Activated naive CD4-positive, alpha-beta T cell treated with anti-CD3 and anti-CD28 coated beads, Interleukin-2, amount 10 ng/mL, durations not matched to agents 7 days and 5 days (primary cell): Measurements from ENCODE around the gene BICC1.

Experiments
- CTCF ChIA-PET: fragments of 350-600 bp; sonication (Branson Sonifier 250); formaldehyde crosslinking; loops from one replicate; lab custom pipeline; 2021; ENCODE audit warnings: antibody characterized with exemption; lab: Charles Lee
- DNase-seq: peaks from one replicate; pipeline ENCODE4 v3.0.0-alpha.2; 2020
- H3K27ac Mint-ChIP-seq: one replicate; pipeline ENCODE4 v1.8.0; 2021; ENCODE audit warnings: mild to moderate bottlenecking, moderate library complexity, mixed read lengths
- H3K27me3 Mint-ChIP-seq: one replicate; pipeline ENCODE4 v1.8.0; 2021; ENCODE audit warnings: mild to moderate bottlenecking, mixed read lengths
- H3K36me3 Mint-ChIP-seq: one replicate; pipeline ENCODE4 v1.8.0; 2021; ENCODE audit warnings: mixed read lengths
- H3K4me1 Mint-ChIP-seq: one replicate; pipeline ENCODE4 v1.8.0; 2021; ENCODE audit warnings: mixed read lengths
- H3K4me3 Mint-ChIP-seq: one replicate; pipeline ENCODE4 v1.8.0; 2021; ENCODE audit warnings: mild to moderate bottlenecking, moderate library complexity, mixed read lengths
- H3K9me3 Mint-ChIP-seq: one replicate; pipeline ENCODE4 v1.8.0; 2021; ENCODE audit warnings: mixed read lengths

Gene BICC1

GRCh38 chr10:58568428-58568935 lies 55.8 kb downstream of the BICC1 start:
- H3K27ac Mint-ChIP-seq: no peak overlapping the region
- DNase-seq: no peak
- no peaks in the 10 kb centered on the region for H3K4me1 Mint-ChIP-seq
- H3K4me3 Mint-ChIP-seq: no peak overlapping the region
- peaks cover 5% of the 10 kb centered on the region for H3K9me3 Mint-ChIP-seq
- CTCF ChIA-PET: no interaction called here
- no peaks in the 10 kb centered on the region for H3K36me3 Mint-ChIP-seq
- no peaks in the 10 kb centered on the region for H3K27me3 Mint-ChIP-seq

GRCh38 chr10:58570307-58570723 lies 57.6 kb downstream of the BICC1 start:
- Mint-ChIP-seq H3K36me3 (no peaks in the 10 kb centered on the region), H3K27me3 (no peaks in the 10 kb centered on the region), H3K4me3 (no peak overlapping the region), H3K9me3 (peaks cover 5% of the 10 kb centered on the region), H3K27ac (no peak overlapping the region), H3K4me1 (no peaks in the 10 kb centered on the region)
- CTCF ChIA-PET: no interaction called here
- no peak for DNase-seq

GRCh38 chr10:58570979-58571378 lies 58.3 kb downstream of the BICC1 start:
- Mint-ChIP-seq H3K27me3 (no peaks in the 10 kb centered on the region), H3K4me1 (no peaks in the 10 kb centered on the region), H3K27ac (no peak overlapping the region), H3K9me3 (peaks cover 5% of the 10 kb centered on the region), H3K4me3 (no peak overlapping the region), H3K36me3 (no peaks in the 10 kb centered on the region)
- CTCF ChIA-PET: no interaction called here
- DNase-seq: no peak

- H3K9me3 Mint-ChIP-seq: peaks cover 5% of the 10 kb centered on the region
- no peak overlapping the region for H3K4me3 Mint-ChIP-seq
- no peaks in the 10 kb centered on the region for H3K27me3 Mint-ChIP-seq
- CTCF ChIA-PET: no interaction called here
- H3K27ac Mint-ChIP-seq: no peak overlapping the region
- no peak for DNase-seq
- no peaks in the 10 kb centered on the region for H3K36me3 Mint-ChIP-seq
- H3K4me1 Mint-ChIP-seq: no peaks in the 10 kb centered on the region
These were observed 60.5 kb downstream of the BICC1 start for GRCh38 chr10:58573144-58573543.

GRCh38 chr10:58574058-58574457 lies 61.4 kb downstream of the BICC1 start:
- H3K36me3 Mint-ChIP-seq: no peaks in the 10 kb centered on the region
- no peak overlapping the region for H3K27ac Mint-ChIP-seq
- DNase-seq: no peak
- no peaks in the 10 kb centered on the region for H3K27me3 Mint-ChIP-seq
- CTCF ChIA-PET: no interaction called here
- no peak overlapping the region for H3K4me3 Mint-ChIP-seq
- peaks cover 5% of the 10 kb centered on the region for H3K9me3 Mint-ChIP-seq
- H3K4me1 Mint-ChIP-seq: no peaks in the 10 kb centered on the region

GRCh38 chr10:58575491-58575890 lies 62.8 kb downstream of the BICC1 start:
- no peaks in the 10 kb centered on the region for H3K27me3 Mint-ChIP-seq
- no peaks in the 10 kb centered on the region for H3K36me3 Mint-ChIP-seq
- H3K4me1 Mint-ChIP-seq: no peaks in the 10 kb centered on the region
- no peak for DNase-seq
- H3K9me3 Mint-ChIP-seq: peaks cover 5% of the 10 kb centered on the region
- H3K27ac Mint-ChIP-seq: no peak overlapping the region
- CTCF ChIA-PET: no interaction called here
- H3K4me3 Mint-ChIP-seq: no peak overlapping the region

- no peak overlapping the region for H3K27ac Mint-ChIP-seq
- CTCF ChIA-PET: no interaction called here
- no peaks in the 10 kb centered on the region for H3K27me3 Mint-ChIP-seq
- H3K9me3 Mint-ChIP-seq: peaks cover 1% of the 10 kb centered on the region
- no peak overlapping the region for H3K4me3 Mint-ChIP-seq
- no peak for DNase-seq
- H3K36me3 Mint-ChIP-seq: no peaks in the 10 kb centered on the region
- no peaks in the 10 kb centered on the region for H3K4me1 Mint-ChIP-seq
These were observed 64.2 kb downstream of the BICC1 start for GRCh38 chr10:58576751-58577436.

- peaks cover 1% of the 10 kb centered on the region for H3K9me3 Mint-ChIP-seq
- H3K27ac Mint-ChIP-seq: no peak overlapping the region
- no peaks in the 10 kb centered on the region for H3K4me1 Mint-ChIP-seq
- CTCF ChIA-PET: no interaction called here
- no peaks in the 10 kb centered on the region for H3K27me3 Mint-ChIP-seq
- no peak overlapping the region for H3K4me3 Mint-ChIP-seq
- no peaks in the 10 kb centered on the region for H3K36me3 Mint-ChIP-seq
- DNase-seq: no peak
These were observed 64.7 kb downstream of the BICC1 start for GRCh38 chr10:58577437-58577777.

- CTCF ChIA-PET: no interaction called here
- H3K27ac Mint-ChIP-seq: no peak overlapping the region
- H3K36me3 Mint-ChIP-seq: no peaks in the 10 kb centered on the region
- DNase-seq: no peak
- H3K27me3 Mint-ChIP-seq: no peaks in the 10 kb centered on the region
- H3K4me1 Mint-ChIP-seq: no peaks in the 10 kb centered on the region
- H3K9me3 Mint-ChIP-seq: no peaks in the 10 kb centered on the region
- H3K4me3 Mint-ChIP-seq: no peak overlapping the region
These were observed 65.7 kb downstream of the BICC1 start for GRCh38 chr10:58578366-58578765.

GRCh38 chr10:58579011-58579655 lies 66.5 kb downstream of the BICC1 start:
- no peak for DNase-seq
- Mint-ChIP-seq H3K4me3 (no peak overlapping the region), H3K4me1 (no peaks in the 10 kb centered on the region), H3K27me3 (no peaks in the 10 kb centered on the region), H3K36me3 (no peaks in the 10 kb centered on the region), H3K27ac (no peak overlapping the region), H3K9me3 (no peaks in the 10 kb centered on the region)
- CTCF ChIA-PET: no interaction called here

GRCh38 chr10:58582045-58582444 lies 69.4 kb downstream of the BICC1 start:
- Mint-ChIP-seq H3K4me1 (no peaks in the 10 kb centered on the region), H3K36me3 (no peaks in the 10 kb centered on the region), H3K27ac (no peak overlapping the region), H3K4me3 (no peak overlapping the region), H3K27me3 (no peaks in the 10 kb centered on the region), H3K9me3 (no peaks in the 10 kb centered on the region)
- DNase-seq: no peak
- CTCF ChIA-PET: no interaction called here

- CTCF ChIA-PET: no interaction called here
- no peaks in the 10 kb centered on the region for H3K36me3 Mint-ChIP-seq
- H3K9me3 Mint-ChIP-seq: no peaks in the 10 kb centered on the region
- no peaks in the 10 kb centered on the region for H3K4me1 Mint-ChIP-seq
- DNase-seq: no peak
- no peak overlapping the region for H3K4me3 Mint-ChIP-seq
- H3K27me3 Mint-ChIP-seq: no peaks in the 10 kb centered on the region
- H3K27ac Mint-ChIP-seq: no peak overlapping the region
These were observed 72.8 kb downstream of the BICC1 start for GRCh38 chr10:58585435-58585834.

GRCh38 chr10:58586282-58587245 lies 73.9 kb downstream of the BICC1 start:
- H3K4me3 Mint-ChIP-seq: no peak overlapping the region
- H3K4me1 Mint-ChIP-seq: no peaks in the 10 kb centered on the region
- CTCF ChIA-PET: interaction anchor here (0.5 kb wide), 1 partner anchor 1089 kb away, joined by 3 read pairs; no protein-coding TSS in a partner anchor
- no peak for DNase-seq
- H3K27ac Mint-ChIP-seq: no peak overlapping the region
- no peaks in the 10 kb centered on the region for H3K27me3 Mint-ChIP-seq
- no peaks in the 10 kb centered on the region for H3K9me3 Mint-ChIP-seq
- H3K36me3 Mint-ChIP-seq: no peaks in the 10 kb centered on the region

GRCh38 chr10:58587676-58588075 lies 75.0 kb downstream of the BICC1 start:
- CTCF ChIA-PET: no interaction called here
- H3K9me3 Mint-ChIP-seq: no peaks in the 10 kb centered on the region

More at GRCh38 chr10:58587676-58588075, 75.0 kb downstream of the BICC1 start:
- Mint-ChIP-seq H3K4me3 (no peak overlapping the region), H3K27me3 (no peaks in the 10 kb centered on the region), H3K4me1 (no peaks in the 10 kb centered on the region), H3K36me3 (no peaks in the 10 kb centered on the region), H3K27ac (no peak overlapping the region)
- no peak for DNase-seq
